Measurements from ENCODE around the gene MBNL3.

MBNL3 gene, protein sequence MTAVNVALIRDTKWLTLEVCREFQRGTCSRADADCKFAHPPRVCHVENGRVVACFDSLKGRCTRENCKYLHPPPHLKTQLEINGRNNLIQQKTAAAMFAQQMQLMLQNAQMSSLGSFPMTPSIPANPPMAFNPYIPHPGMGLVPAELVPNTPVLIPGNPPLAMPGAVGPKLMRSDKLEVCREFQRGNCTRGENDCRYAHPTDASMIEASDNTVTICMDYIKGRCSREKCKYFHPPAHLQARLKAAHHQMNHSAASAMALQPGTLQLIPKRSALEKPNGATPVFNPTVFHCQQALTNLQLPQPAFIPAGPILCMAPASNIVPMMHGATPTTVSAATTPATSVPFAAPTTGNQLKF

GRCh38 chrX:132488819-132489577, at the start of gene MBNL3:
Gene MBNL3, minus strand, starts transcription at chrX:132489038. Its CDS starts 49,427 bp downstream, at chrX:132439611.
- no peak for DNase-seq (ENCODE audit: low read depth, low spot score)

GRCh38 chrX:132533409-132533808, 44.6 kb upstream of the MBNL3 start:
- no peak for DNase-seq (ENCODE audit: low read depth, low spot score)

GRCh38 chrX:132532913-132533312, 44.1 kb upstream of the MBNL3 start:
- DNase-seq (ENCODE audit: low read depth, low spot score), result no peak

DNA sequence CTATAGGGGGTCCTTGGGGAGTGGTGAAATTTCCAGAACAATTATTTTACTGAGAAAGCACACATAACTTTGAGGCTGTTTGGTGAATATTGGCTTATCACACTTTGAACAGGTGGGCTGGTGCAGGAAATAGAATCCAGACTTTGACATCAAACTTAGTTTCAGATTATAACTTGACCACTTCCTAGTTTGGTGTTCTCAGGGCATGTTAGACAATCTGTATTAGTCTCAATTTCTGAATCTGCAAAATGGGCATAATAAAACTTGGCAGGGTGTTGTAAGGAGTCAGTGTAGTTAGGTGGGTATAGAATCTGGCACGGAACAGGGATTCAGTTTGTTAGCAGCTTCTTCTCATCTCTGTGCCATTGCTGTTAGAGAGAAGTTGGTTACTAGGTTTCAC, 43.3 kb upstream of the MBNL3 start:
- no peak for DNase-seq (ENCODE audit: low read depth, low spot score)

DNA sequence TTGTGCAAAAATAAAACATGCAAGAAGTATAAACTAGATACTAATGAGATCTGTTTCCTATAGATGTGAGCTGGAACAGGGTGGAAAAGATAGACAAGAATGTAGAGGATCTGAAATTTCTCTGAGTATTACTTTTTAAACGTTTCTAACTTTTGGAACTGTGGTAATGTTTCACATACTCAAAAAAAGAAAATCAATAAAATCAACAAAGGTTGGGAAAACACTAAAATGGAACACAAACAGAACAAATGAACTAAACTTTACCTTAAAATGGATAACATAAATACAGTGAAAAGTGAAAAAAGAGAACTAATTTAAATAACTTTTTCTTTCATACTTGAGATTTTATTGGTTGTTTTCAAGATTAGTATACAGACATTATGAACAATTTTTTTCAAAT, 32.0 kb upstream of the MBNL3 start:
- DNase-seq (ENCODE audit: low read depth, low spot score), result no peak

GRCh38 chrX:132520213-132520612, 31.4 kb upstream of the MBNL3 start:
- no peak for DNase-seq (ENCODE audit: low read depth, low spot score)

DNA sequence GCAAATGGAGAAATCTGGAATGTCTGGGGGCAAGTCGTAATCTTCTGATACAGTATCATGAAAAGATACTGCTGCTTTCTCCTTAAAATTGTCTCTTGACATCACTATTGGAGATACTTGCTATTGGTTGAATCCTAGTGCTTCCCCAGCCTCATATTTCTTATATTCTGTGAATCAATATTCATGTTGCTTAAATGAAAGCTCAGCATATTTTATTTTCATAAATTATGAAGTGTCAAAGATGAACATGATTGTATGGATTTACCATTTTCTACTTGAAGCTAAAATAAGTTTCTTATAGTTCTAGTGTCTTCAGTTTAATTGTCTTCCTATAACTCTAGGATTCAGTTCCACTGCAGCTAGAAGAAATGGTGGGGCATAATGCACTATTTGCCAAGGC, 29.6 kb upstream of the MBNL3 start:
- no peak for DNase-seq (ENCODE audit: low read depth, low spot score)

- no peak for DNase-seq (ENCODE audit: low read depth, low spot score)
Observed at GRCh38 chrX:132508834-132509233, 20.0 kb upstream of the MBNL3 start.

- DNase-seq (ENCODE audit: low read depth, low spot score), result no peak
Observed at GRCh38 chrX:132505116-132505515, 16.3 kb upstream of the MBNL3 start.

DNA sequence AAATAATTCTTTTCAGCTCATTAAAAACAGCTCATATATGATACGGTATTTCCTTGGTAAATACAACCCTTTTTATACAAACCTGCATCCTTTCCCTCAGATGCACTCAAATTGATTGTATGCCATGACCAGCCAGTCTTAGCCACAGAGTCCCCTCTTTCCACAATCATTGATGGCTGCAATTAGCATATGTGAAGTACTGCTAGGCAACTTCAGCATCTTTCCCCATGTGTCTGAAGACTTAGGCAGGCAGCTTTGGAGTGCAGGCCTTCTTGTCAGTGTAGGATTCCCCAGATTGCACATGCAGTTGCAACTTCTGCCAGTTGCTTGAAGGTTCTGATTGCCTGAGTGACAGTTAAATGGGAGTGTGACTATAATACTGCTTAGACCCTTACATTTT, 15.6 kb upstream of the MBNL3 start:
- DNase-seq (ENCODE audit: low read depth, low spot score), result no peak

DNA sequence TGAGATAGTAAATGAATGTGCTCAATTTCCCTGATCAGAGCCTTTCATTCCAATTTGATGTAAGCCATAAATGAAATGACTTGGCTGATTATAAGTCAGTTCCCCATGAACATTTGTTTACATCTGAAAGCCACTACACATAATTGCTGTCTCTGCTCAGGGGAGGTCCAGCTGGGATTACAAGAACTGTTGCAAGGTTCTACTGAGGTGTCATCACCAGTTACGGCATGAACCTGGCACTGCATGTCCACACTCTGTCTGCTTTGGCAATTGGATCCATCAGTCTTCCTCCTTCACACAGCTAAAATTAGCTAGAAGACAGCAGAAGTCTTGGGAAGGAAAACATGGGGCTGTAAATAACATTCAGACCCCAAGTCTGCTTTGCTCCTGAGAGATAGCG, 12.8 kb upstream of the MBNL3 start:
- DNase-seq (ENCODE audit: low read depth, low spot score), result no peak

DNA sequence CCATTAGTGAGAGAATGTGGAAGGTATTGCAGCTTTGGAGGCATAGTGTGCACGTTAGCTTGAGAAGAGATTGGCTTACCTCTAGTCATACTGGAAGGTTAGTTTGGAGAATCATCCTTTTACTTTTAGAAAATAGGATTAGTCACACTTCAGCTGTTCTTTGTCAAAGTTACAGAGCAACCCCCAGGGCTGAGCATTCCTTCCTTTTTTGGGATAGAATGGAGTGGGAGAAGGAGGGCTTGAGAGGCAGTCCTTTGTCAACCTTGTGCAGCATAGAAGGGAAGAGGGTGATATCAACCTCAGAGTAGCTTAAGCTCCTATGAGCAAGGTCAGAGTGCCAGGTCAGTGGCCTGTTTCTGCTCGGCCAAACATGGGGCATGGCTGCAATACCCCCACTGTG, 8.6 kb upstream of the MBNL3 start:
- no peak for DNase-seq (ENCODE audit: low read depth, low spot score)

DNA sequence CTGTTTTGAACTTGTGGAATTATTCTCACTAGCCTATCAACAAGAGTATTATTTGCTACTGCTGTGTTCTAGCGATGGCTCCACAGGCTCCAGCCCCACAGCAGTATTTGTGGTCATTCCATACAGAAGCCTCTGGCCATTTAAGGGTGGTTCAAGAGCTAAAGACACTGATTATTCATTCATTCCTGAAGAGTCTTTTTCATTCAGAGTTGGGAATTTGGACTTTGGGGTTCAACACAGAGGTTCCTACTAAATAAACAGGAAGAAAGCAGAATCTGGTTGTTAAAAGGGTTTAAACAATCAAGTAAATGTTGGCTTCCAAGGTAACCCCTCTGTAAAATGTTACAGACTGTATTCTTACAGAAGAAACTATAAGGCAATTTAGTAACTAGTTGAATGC, 4.3 kb upstream of the MBNL3 start:
- no peak for DNase-seq (ENCODE audit: low read depth, low spot score)

DNA sequence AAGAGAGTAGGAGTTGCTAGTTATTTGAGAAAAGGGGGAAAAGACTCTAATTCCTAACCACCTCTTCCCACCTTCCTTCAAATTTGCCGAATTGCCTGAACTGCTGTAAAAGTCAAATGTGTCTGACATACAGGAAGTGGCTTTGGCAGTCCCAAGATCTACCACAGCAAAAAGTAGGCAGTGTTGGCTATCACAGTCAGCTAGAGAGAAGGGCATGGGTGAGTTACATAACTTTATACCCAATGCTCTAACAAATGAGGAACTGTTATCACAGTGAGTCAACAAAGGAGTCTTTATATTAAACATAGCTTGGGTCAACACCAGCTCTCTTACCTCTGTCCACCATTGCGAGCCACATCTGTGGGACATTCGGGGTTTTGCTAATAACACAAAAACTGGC, 2.4 kb upstream of the MBNL3 start:
- DNase-seq (ENCODE audit: low read depth, low spot score), result no peak

DNA sequence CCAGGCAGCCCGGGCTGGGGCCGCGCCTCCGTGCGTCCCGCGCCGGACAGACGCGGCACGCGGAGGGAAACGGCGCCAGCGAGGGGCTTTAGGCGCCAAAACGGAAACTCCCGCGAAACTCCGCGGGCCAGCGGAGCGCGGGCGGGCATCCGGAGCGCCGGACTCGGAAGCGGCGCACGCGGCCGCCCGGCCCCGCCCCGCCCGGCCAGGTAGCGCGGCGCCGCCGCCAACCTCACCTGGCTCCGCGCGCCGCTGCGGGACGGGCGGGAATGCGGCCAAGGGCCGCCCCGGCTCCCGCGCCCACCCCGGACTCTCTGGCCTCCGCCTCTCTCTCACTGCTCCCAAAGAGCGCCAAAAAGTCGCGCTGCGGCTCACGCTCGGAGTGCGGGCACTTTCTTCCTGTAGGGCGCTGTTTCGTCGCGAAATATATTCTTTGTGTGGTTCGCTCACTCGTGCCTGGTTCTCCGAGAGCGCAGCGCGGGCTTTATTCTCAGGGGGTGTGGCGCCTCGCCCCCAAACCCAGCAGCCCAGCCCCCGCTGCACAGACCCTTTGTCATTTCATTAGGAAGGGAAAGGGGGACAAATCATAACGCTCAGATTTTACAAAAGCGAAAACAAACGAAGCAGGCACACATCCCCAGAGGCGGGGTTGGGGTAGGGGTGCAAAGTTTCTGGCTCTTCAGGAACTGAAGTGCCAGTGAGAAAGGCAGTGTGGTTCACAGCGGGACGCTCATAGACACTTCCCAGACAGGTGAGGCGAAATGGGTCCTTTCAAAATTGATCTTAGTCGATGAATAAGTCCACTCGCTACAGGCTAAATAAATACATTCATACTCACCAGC, 961 bp upstream of the MBNL3 start:
- no peak for DNase-seq (ENCODE audit: low read depth, low spot score)

GRCh38 chrX:132488180-132488705, 595 bp downstream of the MBNL3 start:
- no peak for DNase-seq (ENCODE audit: low read depth, low spot score)

- no peak for DNase-seq (ENCODE audit: low read depth, low spot score)
Observed at GRCh38 chrX:132486599-132487178, 2.1 kb downstream of the MBNL3 start.

DNA sequence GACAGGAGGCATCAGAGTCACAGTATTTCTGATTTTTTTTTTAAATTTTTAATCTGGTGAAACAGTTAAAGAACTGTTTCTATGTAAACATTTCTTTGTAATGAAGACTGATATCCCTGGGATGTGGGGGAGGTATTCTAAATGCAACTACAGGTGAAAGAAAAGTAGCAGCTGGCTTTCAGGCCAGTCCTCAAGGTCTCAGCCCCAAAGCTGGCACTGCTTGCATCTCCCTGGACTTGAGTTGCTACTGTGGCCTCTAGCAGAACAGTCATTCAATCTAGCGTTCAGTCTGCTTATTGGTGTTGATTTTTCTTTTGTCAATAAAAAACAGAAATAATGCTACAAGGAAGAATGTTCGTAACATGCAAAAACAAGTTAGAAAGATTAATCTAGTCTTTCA, 4.9 kb downstream of the MBNL3 start:
- no peak for DNase-seq (ENCODE audit: low read depth, low spot score)

DNA sequence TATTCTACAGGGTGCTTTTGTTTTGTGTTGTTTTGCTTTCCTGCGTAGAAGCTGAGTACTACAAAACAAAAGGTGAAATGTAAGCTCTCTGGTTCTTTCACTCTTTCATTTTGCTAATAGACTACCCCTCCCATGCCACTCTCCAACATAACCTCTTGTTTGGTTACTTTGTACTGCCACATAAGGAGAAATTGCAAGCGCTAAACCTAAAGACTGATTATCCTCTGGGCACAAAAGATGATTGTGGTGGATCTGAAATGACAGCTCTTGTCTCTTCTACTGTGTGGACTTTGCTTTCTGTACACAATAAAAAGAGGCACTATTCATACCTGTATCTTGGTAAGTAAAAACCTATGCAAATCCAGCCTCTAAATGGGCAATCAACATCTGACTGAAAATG, 5.3 kb downstream of the MBNL3 start:
- no peak for DNase-seq (ENCODE audit: low read depth, low spot score)

DNA sequence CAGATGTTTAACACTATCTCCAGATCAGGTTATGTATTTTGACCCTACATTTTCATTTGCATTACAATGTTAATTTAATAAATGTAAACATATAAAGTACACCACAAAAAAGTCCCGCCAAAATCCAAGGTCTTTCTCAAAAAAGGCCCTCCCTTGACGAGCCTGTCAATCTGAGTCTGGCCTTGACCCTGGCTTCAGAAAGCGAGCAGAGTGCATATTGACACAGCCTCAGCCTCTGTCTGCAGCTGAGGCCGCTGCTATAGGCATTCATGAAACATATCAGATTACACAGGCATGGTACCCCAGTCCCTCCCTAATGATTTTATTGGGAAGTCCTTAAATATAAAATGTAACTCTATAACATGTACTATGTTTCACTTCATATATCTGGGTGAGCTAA, 6.2 kb downstream of the MBNL3 start:
- no peak for DNase-seq (ENCODE audit: low read depth, low spot score)

- no peak for DNase-seq (ENCODE audit: low read depth, low spot score)
Observed at GRCh38 chrX:132481449-132481848, 7.4 kb downstream of the MBNL3 start.

All from brain pericyte (primary cell).